ENCODE results near the gene SRSF8.
"Not testable (repeated sequence)": the region's sequence is repeated elsewhere in the genome, so short reads cannot be mapped to it uniquely, and the experiment has no call there.

GRCh38 chr11:95037356-95038035 is 29.2 kb upstream of the SRSF8 start:
- TF ChIP-seq POLR2A (IDR thresholded peaks at IDR 0.05; ENCODE audit: extremely low read depth, insufficient read length); CTCF (IDR thresholded peaks at IDR 0.05; ENCODE audit: low read depth, low read length); MYC (IDR thresholded peaks at IDR 0.05; ENCODE audit: low read depth, low read length); MAX (IDR thresholded peaks at IDR 0.05; ENCODE audit: low read depth, low read length): not testable (repeated sequence)
